ENCODE measurements around the gene CAPZB. TPM values are rescaled to one million over a fixed set of nuclear protein-coding genes. Genes with fewer than 3 reads are reported as not detected.
A peak's percentile ranks its signal among the peaks of the same experiment; 100 is the strongest.

Gene CAPZB
- total and polyA plus RNA-seq, 2 of the 4 experiments (the other 2 are of a cell fraction), result 216 to 304 TPM

DNA sequence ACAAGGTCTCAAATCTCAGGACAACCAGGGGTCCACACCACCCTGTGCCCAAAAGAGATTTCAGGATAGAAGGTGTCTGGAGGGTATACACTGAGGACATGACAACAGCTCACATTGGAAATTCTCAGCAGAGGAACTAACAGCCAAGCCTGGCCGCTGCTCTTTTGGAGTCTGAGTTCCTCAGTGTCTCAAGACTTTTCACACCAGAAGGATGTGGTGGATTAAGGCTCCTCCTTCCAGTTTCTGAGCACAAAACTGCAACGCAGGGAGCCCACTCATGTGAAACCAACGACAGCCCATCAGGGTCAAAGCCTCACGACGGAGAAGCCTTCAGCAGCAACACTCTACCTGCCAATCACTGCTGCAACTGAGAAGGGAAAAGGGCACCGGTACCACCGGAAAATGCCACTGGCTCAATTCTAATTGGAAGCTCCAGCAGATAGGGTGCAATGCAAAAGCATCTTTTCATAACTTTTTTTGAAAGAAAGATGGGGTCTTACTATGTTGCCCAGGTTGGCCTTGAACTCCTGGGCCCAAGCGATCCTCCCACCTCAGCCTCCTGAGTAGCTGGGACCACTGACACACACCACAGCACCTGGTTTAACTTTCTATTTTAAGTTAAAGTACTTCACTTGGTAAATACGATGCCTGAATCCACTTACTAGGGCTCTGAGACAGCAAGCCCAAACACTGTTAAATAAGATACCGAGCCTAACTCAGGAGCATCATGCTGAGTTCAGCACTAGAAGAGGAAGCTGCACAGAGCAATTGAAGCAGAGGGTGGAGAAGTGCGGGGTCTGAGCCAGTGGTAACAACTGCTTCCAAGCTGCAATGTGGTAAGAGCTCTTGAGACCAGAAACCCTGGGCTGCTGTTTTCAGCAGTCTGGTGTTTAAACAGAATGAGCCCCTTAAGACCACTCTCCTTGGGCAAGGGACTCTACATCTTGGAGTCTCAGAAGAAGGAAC, 7.8 kb downstream of the CAPZB start:
- POLR2A ChIA-PET (ENCODE audit: unreplicated experiment), result interaction anchor here (0.6 kb wide), 1 partner anchor 8 kb away, joined by 10 read pairs; the partner anchor contains the start of gene CAPZB
- no peak overlapping the region for H2AFZ ChIP-seq (replicated peaks; ENCODE audit: low read length, poor library complexity)
- DNase-seq (no peak), ATAC-seq (ENCODE audit: low read depth) (peak; percentile 5; the same call in 1 of the 2 replicates)
- peak overlapping the region; percentile 20; the same call in 1 of the 2 replicates for H3K4me2 ChIP-seq (ENCODE audit: low read depth, low read length)
- no peak overlapping the region for H3K9ac ChIP-seq (ENCODE audit: low read depth, low read length)
- peaks cover 49% of the 10 kb centered on the region for H3K9me1 ChIP-seq (ENCODE audit: insufficient read depth, low read length)
- no peak overlapping the region for H2BK120ac ChIP-seq (ENCODE audit: low read depth, low read length)
- H3K27me3 ChIP-seq (ENCODE audit: control insufficient read depth, insufficient read depth, low read length), result no peaks in the 10 kb centered on the region
- peaks cover 99% of the 10 kb centered on the region for H4K20me1 ChIP-seq (ENCODE audit: insufficient read depth, low read length)
- CTCF ChIA-PET, result no interaction called here
- dilution Hi-C loops (cut with HindIII; ENCODE audit: low sequenced_read_pairs, unreplicated experiment), result no loop called here
- no peak overlapping the region for H3K14ac ChIP-seq (replicated peaks; ENCODE audit: low read depth, low read length)
- peaks cover 6 to 90% of the 10 kb centered on the region in 2 experiments; a peak in 3 of 4 replicates for H3K79me1 ChIP-seq (ENCODE audit: low read depth in 1 of 2, low read length in 2 of 2)
- no peak overlapping the region for H2BK20ac ChIP-seq (ENCODE audit: low read depth, low read length)
- H2AK5ac ChIP-seq (ENCODE audit: low read depth, low read length), result peak overlapping the region; percentile 33; the same call in 1 of the 2 replicates
- peaks cover 32% of the 10 kb centered on the region for H3K4me1 ChIP-seq (ENCODE audit: control insufficient read depth, insufficient read depth, low read length)
- H3K4ac ChIP-seq (ENCODE audit: low read depth, low read length), result no peak overlapping the region
- no peak overlapping the region for H2BK5ac ChIP-seq (ENCODE audit: low read depth, low read length, poor library complexity, severe bottlenecking)
- intact Hi-C loops (cut with micrococcal nuclease), result no loop called here
- in situ Hi-C loops (cut with MboI; ENCODE audit: low sequenced_read_pairs), result no loop called here
- no peak overlapping the region for H2AK9ac ChIP-seq (replicated peaks; ENCODE audit: low read depth, low read length, poor library complexity)
- no peaks in the 10 kb centered on the region for H3K9me3 ChIP-seq (ENCODE audit: control insufficient read depth, insufficient read depth, low read length)
- no peak overlapping the region for H3K4me3 ChIP-seq (ENCODE audit: insufficient read depth, low read depth, low read length)
- no peak overlapping the region for H3K27ac ChIP-seq (ENCODE audit: insufficient read depth, low read length)
- no TSS peak for BruUV-seq (replicated peaks)
- no peak overlapping the region for H4K5ac ChIP-seq (ENCODE audit: low read depth, low read length)
- no peak overlapping the region for H3K56ac ChIP-seq (ENCODE audit: extremely low read depth, insufficient read depth, low read length)
- peaks cover 14% of the 10 kb centered on the region for H3K36me3 ChIP-seq (ENCODE audit: control insufficient read depth, insufficient read depth, low read length)
- 57% methylated on average over 1 of the region's 11 CpGs; no CpG with 5 or more reads in 1 of the 2 experiments for WGBS, 2 experiments (ENCODE audit: extremely low coverage in 2 of 2, insufficient read length in 1 of 2)
- no peak overlapping the region for H2BK15ac ChIP-seq (ENCODE audit: low read depth, low read length)
- H3K23ac ChIP-seq (ENCODE audit: low read depth, low read length), result peak overlapping the region; percentile 34; the same call in 1 of the 2 replicates
- no peak overlapping the region for H3K18ac ChIP-seq (ENCODE audit: low read depth, low read length)
- H4K8ac ChIP-seq (ENCODE audit: low read depth in 2 of 2, low read length in 2 of 2), result no peak overlapping the region
- H4K91ac ChIP-seq (ENCODE audit: insufficient read depth, low read depth, low read length), result no peak overlapping the region
- TF ChIP-seq RFX5 (IDR thresholded peaks at IDR 0.05; ENCODE audit: low read depth, low read length), result no peak
- TF ChIP-seq POLR2A (IDR thresholded peaks at IDR 0.05; ENCODE audit: low read depth, low read length), result no peak
- no peak for TF ChIP-seq SMC3 (IDR thresholded peaks at IDR 0.05; ENCODE audit: low read depth, low read length)
- no peak for TF ChIP-seq CHD1 (IDR thresholded peaks at IDR 0.05; ENCODE audit: low read depth, low read length)
- TF ChIP-seq MAZ (IDR thresholded peaks at IDR 0.05; ENCODE audit: borderline replicate concordance, low read depth, low read length), result no peak
- TF ChIP-seq RAD21 (IDR thresholded peaks at IDR 0.05; ENCODE audit: low read length), result no peak
- no peak for TF ChIP-seq FOS (IDR thresholded peaks at IDR 0.05; ENCODE audit: low read depth, low read length)
- no peak for TF ChIP-seq NFE2L2 (IDR thresholded peaks at IDR 0.05; ENCODE audit: low read depth, low read length)
- TF ChIP-seq, protein P1, sequence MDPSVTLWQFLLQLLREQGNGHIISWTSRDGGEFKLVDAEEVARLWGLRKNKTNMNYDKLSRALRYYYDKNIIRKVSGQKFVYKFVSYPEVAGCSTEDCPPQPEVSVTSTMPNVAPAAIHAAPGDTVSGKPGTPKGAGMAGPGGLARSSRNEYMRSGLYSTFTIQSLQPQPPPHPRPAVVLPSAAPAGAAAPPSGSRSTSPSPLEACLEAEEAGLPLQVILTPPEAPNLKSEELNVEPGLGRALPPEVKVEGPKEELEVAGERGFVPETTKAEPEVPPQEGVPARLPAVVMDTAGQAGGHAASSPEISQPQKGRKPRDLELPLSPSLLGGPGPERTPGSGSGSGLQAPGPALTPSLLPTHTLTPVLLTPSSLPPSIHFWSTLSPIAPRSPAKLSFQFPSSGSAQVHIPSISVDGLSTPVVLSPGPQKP (IDR thresholded peaks at IDR 0.05; ENCODE audit: borderline replicate concordance, low read depth, low read length), result no peak
- TF ChIP-seq MAFK (IDR thresholded peaks at IDR 0.05; ENCODE audit: low read depth, low read length), result no peak
- TF ChIP-seq CEBPB (IDR thresholded peaks at IDR 0.05; ENCODE audit: low read depth, low read length), result no peak
- no peak for TF ChIP-seq MXI1 (IDR thresholded peaks at IDR 0.05; ENCODE audit: borderline replicate concordance, low read depth, low read length)
- TF ChIP-seq, protein P2, sequence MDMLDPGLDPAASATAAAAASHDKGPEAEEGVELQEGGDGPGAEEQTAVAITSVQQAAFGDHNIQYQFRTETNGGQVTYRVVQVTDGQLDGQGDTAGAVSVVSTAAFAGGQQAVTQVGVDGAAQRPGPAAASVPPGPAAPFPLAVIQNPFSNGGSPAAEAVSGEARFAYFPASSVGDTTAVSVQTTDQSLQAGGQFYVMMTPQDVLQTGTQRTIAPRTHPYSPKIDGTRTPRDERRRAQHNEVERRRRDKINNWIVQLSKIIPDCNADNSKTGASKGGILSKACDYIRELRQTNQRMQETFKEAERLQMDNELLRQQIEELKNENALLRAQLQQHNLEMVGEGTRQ (IDR thresholded peaks at IDR 0.05; ENCODE audit: low read depth, low read length), result no peak
- TF ChIP-seq RCOR1 (IDR thresholded peaks at IDR 0.05; ENCODE audit: insufficient replicate concordance, low read length), result no peak
- TF ChIP-seq BHLHE40 (IDR thresholded peaks at IDR 0.05; ENCODE audit: low read depth, low read length), result no peak
